Hematopoietic multipotent progenitor cell (in vitro differentiated cells): ENCODE results near the gene DNM3. TPM values are rescaled to one million over a fixed set of nuclear protein-coding genes. Genes with fewer than 3 reads are reported as not detected.
A peak's percentile ranks its signal among the peaks of the same experiment; 100 is the strongest.

Source experiments
- DNase-seq, 3 donors: peaks; one replicate each; pipeline ENCODE4 v3.0.0-alpha.2; 2011 to 2015; ENCODE audit warnings: low read depth in 2 of 3, low spot score in 2 of 3
- total RNA-seq: library from RNA; depleted of rRNA; stranded (reverse); fragments of >200 nt; gene quantifications from one replicate; pipeline ENCODE4 v1.2.3, GENCODE V29; 2012

Gene DNM3
- total RNA-seq, 1 donor: 4.0 TPM

DNA sequence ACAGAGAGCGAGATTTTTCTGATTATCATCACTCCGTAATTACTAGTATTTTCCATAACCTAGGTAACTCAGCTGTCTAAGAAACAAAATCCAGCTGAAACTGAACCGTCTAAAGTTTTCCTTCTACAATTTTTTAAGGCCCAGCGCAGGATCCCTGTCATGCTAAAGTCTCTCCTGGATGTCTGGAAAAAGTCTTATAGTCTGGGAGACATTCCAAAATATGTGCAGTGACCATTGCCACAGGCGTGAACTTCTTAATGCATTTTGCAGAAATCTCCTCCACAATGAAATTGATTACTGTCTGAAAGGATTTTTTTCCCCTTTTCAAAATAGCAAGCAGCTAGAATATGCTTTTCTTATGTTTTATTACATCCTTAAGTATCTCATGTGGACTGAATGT, 369.9 kb downstream of the DNM3 start:
- DNase-seq: no peak

DNA sequence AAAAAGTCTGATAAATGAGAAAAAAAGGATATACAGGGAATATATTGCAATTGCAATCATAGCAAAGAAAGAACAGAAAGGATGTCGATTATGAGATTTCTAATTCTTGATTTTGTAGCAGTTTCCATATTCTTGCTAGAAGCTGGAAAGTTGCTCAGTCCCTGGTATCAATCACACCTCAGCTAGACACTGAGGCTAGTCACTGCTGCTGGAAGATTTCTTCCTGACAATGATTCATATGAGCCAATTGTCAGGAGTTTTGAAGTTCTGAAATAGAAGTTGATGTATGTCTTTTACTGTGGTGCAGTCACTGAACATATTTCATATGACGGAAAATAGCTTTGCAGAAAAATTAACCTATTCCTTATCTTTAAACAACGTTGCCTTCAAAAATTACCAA, 370.8 kb downstream of the DNM3 start:
- no peak for DNase-seq

DNA sequence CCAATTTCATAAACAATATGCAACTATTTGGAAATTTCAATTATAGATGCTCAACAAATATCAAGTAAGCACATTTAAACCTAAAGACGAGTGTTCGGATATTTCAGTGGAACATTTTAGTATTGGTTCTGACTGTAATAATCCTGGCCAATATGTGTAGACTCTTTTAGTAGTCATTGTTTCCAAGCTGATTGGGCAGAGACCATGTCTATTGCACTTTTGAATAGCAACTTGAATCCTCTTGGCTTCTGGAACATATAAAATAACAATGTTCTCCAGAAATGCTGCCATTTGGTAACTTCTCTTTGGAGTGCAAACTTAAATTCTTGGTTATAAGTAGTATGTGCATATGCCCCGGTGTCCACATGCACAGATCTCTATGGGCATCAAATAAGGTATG, 373.7 kb downstream of the DNM3 start:
- DNase-seq: no peak

DNA sequence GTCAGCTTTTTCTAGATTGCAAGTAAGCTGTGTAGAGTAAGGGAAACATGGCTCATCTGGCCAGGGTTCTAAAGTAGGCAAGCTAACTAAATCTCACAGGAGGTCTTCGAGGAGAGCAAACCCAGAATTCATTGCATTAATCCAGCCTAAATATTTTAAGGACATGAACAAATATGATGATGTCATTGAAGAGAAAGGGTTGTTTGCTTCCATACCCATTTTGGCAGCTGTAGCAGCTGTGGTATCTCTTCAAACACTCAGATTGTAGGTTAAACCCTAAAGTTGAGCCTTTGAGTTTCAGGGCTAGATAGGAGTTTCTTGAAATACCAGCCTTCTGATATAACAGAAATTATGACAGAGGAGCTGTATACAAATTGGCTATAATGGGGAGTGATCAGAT, 378.7 kb downstream of the DNM3 start:
- no peak for DNase-seq

DNA sequence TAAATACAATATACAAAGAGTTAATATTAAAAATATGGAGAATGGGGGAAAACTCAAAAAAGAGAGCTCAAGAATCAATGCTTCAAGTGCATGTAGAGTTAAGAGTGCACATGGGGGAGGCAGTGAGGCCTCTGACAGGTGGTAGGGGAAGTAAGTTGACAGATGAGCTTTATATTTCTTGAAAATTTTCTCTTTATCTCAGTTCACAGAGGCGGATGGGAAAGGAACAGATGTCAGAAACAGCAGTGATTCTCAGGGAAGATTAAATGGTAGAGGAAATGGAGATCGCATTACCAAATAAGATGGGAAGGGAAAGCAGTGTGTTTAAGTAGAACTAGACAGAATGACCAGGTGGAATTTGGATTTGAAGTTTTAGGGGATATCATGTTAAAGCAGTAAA, 379.1 kb downstream of the DNM3 start:
- peak in 2 of 3 donors; percentile 50 to 92 for DNase-seq

DNA sequence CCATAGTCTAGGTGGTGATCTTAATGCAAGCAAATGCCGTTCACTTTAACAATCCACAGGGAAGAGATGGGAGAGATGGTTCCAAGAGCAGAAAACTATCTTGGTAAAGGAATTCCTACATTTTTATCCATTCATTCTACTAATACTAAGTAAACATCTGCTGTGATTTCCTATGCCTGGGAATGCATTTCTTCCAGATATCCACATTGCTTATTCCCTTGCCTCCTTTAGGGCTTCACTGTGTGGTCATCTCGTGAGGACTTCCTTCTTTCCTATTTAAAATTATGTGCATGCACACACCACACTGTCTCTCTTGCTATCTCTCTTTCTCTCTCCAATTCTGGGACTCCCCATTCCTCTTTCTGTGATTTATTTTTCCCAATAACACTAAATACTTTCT, 380.1 kb downstream of the DNM3 start:
- DNase-seq: no peak

DNA sequence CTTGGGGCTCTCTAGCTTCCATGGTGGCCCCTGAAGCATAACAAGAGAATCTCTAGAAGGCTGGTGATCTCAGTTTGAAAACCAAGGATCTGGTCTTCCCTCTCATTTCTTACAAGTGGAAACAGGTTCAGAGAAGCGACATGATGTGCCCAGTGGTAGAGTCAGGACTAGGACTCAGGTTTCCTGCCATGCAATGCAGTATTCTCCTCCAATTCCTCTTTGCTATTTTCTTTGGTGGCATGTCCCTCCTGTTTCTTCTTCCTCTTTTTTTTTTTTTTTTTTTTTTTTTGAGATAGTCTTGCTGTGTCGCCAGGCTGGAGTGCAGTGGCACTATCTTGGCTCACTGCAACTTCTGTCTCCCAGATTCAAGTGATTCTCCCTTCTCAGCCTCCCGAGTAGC, 383.6 kb downstream of the DNM3 start:
- peak in 1 of 3 donors; percentile 21 for DNase-seq

DNA sequence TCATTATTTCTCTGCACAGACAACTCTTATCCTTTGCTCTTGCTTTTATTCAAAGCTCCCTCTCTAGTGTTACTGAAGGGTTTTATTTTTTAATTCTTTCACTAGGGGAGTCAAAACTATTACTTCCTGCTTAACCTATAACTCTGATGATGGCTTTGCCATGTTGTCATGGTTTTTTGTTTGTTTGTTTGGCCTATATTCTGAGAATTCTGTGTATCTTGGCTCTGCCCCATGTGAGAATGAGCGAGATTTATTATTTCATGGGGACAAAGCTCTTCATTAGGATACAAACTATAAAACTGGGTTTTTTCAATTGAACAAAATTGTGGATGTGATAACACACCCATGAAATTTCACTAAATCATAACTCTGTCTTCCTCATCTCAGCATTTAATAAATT, 388.6 kb downstream of the DNM3 start:
- DNase-seq: no peak

DNA sequence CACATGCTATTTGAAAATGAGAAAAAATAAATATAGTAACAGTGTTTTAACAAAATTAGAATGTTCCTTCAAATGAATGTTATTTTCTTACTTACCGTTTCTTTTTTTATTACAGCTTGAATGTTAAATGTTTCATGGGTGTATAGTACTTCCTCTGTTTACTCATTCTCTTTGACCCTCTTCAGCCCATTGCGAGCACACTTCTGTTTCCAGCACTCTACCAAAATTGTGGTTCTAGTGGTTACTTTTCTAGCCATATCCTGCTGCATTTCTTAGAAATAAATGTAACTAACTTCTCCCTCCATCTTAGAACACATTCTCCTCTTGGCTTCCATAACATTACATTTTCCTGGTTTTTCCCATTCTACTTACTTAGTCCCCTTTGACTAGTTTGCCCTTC, 389.2 kb downstream of the DNM3 start:
- no peak for DNase-seq

DNA sequence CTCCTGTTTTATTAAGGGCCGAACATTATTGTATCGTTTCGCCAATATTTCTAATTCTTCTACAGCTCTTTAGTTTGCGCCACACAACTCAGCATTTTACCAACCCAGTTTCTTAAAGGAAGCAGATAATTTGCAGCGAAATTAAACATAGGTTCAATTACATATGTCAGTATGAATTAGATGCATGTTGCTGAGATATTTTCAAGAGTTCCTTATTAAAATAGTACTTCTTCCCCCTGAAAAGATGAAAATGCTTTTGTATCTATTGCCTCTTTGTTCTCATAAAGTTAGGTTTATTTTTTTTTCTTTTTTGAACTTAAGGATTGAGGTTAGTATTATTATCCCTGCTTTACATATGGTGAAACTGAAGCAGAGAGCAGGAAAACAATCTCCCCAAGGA, 395.7 kb downstream of the DNM3 start:
- no peak for DNase-seq

DNA sequence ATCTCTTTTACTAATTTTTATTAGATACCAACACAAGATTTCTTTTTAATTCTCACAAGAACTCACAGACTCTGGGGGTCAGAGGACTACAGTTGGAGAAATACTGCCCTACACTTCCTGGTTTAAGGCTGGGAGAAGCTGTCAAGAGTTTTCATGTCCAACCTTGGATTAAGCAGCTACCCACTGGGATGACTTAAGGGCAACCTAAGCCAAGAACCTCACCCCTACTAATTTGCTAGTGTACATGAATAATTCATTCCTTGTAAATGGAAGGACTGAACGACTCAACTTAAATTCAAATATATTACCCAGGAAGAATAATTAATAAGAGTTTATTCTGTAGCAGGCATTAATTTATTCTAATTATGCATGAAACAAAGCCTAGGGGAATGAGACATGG, 396.9 kb downstream of the DNM3 start:
- DNase-seq: no peak

DNA sequence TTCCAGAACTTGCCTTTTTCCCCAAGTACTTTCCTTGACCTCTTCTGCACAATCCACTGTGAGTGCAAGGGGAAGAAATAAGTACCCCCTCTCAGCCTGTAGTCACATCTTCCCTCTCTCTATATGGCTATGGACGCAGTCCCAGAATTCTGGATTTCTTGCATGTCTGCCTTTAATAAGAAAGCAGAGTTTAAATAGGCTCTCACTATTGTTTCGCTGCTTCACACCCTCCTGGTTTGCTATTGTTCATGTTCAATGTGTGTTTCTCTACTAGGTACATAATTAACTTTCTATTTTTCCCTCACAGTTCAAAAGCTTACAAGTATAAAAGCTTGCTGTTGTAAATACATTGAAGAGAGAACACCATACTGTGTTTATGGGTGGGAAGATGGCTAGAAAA, 397.7 kb downstream of the DNM3 start:
- DNase-seq: no peak

DNA sequence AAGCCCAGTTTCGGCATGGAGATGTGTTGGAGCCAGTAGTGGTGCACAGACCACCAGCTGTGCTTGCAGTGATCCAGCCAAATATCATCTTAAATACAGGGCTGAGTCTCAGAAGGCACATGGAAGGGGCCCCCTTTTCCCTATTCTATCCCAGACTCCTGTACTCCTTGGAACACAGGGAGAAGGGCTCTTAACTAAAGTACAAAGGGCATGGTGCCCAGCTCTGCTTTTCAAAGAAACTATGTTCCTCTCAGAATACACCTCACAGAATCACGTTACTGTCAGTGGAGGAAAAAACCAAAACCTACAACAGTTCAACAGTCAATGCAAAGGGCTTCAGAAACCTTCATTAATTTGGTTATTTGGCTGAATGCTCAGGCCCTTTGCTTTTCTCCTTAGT, 398.6 kb downstream of the DNM3 start:
- no peak for DNase-seq

DNA sequence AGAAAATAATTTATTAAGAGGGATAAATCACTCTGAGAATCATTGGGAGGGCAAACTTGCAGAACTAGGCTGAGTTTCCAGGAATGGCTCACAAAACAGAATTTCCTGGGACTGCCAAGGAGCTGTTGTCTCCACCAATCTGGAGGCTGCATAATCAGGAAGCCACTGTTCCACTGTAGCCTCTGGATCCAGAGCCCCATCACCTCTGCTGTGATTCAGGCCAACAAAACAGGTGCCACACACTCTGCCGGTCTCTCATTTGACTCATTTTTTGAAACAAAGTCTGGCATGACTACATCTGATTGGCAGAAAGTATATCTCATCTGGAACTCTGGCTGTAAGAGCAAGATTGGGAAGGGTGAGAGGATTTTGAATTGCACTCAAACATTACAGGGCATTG, 400.2 kb downstream of the DNM3 start:
- no peak for DNase-seq

DNA sequence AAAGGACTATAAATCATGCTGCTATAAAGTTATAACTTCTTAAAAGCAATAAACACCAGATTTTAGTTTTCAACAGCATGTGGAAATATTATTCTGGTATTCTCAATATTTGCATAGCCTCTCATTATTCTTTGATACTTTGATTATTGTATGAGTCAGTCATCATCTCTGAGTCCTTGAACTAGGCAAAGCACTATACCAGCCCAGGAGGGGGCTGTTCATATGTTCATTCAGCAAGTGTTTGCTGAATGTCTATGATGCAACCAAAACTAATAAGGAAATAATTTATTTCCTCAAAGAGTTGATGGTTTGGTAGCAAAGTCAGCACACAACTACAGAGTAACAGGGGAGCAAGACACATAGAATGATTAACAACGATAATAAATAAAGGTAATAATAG, 403.6 kb downstream of the DNM3 start:
- DNase-seq: no peak

DNA sequence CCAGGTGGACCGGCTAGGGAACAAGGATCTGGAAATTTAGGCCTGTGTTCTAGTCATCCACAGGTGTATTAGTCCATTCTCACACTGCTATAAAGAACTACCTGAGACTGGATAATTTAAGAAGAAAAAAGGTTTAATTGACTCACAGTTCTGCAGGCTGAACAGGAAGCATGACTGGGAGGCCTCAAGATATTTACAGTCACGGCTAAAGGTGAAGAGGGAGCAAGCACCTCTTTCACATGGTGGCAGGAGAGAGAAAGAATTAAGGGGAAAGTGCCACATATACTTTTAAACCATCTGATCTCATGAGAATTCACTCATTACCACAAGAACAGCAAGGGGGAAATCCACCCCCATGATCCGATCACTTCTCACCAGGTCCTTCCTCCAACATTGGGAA, 404.5 kb downstream of the DNM3 start:
- DNase-seq: no peak

DNA sequence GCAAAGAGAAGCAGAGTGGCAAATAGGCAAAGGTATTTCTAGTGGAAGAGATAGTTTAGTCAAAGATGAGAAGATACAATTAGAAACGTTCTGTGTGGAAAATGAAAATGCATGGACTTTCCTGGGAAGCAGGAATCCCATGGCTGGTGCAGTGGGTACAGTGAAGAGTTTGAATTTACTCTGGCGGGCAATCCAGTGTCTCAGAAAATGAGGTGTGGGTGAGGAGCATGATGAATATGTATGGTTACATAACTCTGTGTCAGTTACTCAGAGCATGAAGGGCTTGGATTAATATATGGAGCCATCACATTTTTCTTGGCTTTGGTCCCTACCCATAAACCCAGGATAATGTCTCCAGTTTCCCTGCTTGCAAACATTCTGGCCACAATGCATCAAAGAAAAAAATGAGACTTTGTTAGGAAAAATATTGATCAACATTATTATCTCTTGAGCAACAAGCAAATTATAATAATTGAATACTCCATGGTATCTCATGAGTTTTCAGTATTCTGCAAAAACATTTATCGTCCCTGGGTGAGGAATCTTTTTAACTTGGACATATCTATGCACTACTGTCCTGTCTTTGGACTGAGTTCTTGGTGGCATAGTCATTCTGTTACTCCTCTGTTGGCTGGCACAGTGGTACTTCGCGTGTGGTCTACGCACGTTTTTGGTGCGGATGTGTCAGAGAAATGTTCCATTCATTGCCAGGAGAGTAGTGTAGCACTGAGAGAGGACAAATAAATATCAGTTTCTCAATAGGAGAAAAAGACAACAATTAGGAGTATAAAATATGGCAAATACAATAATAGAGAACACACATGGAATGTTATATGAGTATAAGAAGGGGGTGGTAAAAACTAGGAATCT, 405.5 kb downstream of the DNM3 start:
- DNase-seq: no peak

DNA sequence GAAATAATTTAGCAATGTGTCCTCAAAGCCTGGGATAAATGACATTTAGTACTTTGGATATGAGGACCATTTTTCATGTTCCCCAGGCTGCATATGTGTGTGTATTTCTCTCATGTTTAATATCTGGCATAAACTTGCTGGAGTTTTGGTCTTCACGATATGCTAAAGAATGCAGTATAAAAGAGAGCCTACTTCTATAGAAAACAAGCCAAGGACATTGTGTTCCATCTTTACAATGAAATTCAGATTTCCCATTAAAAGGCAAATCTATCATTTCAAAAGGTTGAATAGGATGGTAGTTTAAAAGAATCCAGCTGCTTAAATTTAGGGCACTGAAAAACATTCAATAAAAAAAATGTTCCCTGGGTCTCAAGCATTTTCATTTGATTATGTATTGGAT, 410.2 kb downstream of the DNM3 start:
- DNase-seq: no peak

DNA sequence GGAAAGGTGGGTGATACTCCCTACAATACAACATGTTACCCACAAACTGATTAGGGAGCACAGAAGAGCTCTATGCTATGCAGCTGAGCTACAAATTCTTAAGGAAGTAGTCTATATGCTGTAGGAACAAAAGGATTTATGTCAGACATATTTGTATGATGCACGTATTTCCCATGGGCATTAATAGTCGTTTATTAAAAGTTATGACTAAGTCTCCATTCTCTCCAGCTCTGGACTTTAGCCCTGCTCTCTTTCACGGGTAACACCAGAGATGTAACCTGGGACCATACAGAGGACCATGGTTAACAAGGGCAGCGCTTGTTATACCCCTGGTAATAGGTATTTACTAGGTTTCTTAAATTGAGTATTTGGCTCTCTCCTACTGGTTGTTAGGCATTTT, 411.0 kb downstream of the DNM3 start:
- DNase-seq: no peak

DNA sequence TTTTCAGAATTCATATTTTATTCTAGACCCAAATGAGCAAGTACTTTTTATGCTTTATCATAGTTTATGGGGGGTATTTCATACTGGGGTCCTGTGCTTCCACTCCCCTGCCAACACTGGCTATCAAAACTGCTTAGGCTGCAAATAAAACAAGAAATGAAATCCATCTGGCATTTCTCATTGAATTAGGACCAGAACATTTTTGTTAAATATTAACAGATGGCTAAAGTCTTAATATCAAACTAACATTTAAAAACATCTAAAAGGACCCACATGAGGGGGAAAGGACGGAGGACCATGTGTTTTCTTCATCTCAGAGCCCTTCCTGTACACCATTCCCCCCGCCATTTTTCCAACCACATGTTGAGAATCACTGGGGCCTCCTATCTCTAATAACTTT, 411.7 kb downstream of the DNM3 start:
- no peak for DNase-seq

DNA sequence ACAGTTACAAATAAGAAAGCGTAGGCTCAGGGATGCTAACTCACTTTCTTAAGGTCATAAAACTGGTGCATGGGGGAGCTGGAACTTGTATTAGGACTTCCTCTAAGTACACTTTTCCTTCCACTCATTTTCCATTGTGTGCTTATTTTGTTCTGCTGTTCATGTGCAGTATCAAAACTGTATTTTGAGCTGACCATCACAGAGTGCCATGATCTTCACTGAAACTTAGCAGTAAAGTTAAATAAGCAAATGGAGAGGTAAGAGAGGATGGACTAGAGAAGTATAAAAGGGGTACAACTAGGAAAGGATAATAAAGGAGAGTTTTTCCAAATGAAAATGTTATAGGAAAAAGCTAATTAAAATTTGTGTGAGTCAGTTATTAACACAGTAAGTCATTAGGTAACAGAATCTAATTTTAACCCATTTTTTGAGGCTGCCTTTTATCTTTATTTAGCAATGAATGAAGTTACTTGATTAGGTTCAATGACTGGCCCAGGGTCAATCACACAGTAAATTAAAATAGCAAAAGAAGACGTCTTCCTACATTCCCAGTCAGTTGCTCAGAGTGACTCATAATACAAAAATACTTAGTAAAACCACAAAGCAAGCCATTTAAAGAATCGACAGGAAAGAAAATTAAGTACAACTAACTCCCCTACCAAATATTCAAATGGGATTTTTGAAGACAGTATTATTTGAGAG, 413.4 kb downstream of the DNM3 start:
- DNase-seq: peak in 1 of 3 donors; percentile 12

DNA sequence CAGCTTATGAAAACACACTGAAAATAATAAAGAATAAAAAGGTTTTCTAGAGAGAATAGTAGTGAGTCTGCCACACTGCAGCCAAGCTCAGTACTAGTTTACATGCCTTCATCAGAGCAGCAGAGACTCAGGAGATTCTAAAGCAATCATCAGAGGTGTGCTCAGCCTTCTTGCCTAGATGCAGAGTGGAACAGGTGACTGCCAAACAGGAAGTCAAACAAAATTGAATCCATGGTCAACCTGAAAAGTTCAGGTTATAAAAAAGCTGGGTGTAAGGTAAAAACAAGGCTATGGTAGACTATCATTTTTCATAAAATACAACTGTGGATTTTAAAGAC, 413.9 kb downstream of the DNM3 start:
- DNase-seq: no peak
